Amniotic epithelial cell (primary cell): ENCODE results near the gene DIPK1A.
"Not testable (repeated sequence)": the region's sequence is repeated elsewhere in the genome, so short reads cannot be mapped to it uniquely, and the experiment has no call there.

Source experiments
- DNase-seq: peaks from one replicate; pipeline ENCODE4 v3.0.0-alpha.2; 2010; ENCODE audit warnings: low read depth

The DIPK1A gene

GRCh38 chr1:92980732-92981647, 19.7 kb upstream of the DIPK1A start:
- no peak for DNase-seq

GRCh38 chr1:92975551-92976232, 14.4 kb upstream of the DIPK1A start:
- no peak for DNase-seq

- DNase-seq: not testable (repeated sequence)
Observed at GRCh38 chr1:92974112-92974511, 12.8 kb upstream of the DIPK1A start.

- DNase-seq: no peak
Observed at GRCh38 chr1:92973203-92973897, 12.1 kb upstream of the DIPK1A start.

GRCh38 chr1:92972409-92973129, 11.3 kb upstream of the DIPK1A start:
- DNase-seq: no peak

GRCh38 chr1:92971932-92972331, 10.7 kb upstream of the DIPK1A start:
- not testable (repeated sequence) for DNase-seq

- DNase-seq: no peak
Observed at GRCh38 chr1:92970990-92971689, 9.9 kb upstream of the DIPK1A start.

- DNase-seq: no peak
Observed at GRCh38 chr1:92969517-92969916, 8.3 kb upstream of the DIPK1A start.

GRCh38 chr1:92968138-92969032, 7.1 kb upstream of the DIPK1A start:
- DNase-seq: no peak

GRCh38 chr1:92964998-92965397, 3.7 kb upstream of the DIPK1A start:
- DNase-seq: no peak

- DNase-seq: no peak
Observed at GRCh38 chr1:92964316-92964715, 3.1 kb upstream of the DIPK1A start.

GRCh38 chr1:92961896-92962752, 862 bp upstream of the DIPK1A start:
- DNase-seq: peak; percentile 34

- DNase-seq: peak; percentile 63
Observed at GRCh38 chr1:92960395-92961130, 699 bp downstream of the DIPK1A start.

GRCh38 chr1:92958203-92958970, 2.9 kb downstream of the DIPK1A start:
- no peak for DNase-seq

GRCh38 chr1:92957030-92957734, 4.1 kb downstream of the DIPK1A start:
- no peak for DNase-seq

- no peak for DNase-seq
Observed at GRCh38 chr1:92956254-92957029, 4.8 kb downstream of the DIPK1A start.
